Keratinocyte (primary cell): ENCODE data around the gene APBB1IP.

Experiments used
- EZH2 ChIP-seq: IDR thresholded peaks from one replicate; pipeline ENCODE4 v1.6.1; 2012; ENCODE audit warnings: inconsistent platforms, mild to moderate bottlenecking, low read length, moderate library complexity
- TF ChIP-seq, protein P1 (sequence below), 3 experiments: IDR thresholded peaks in 1 of 3; conservative IDR thresholded peaks in 1 of 3; optimal IDR thresholded peaks in 1 of 3; 2 replicates in 2 of 3; 3 replicates in 1 of 3; pipeline versions ENCODE3 to v1.5.1; 2011; ENCODE audit warnings: low read length in 3 of 3, mild to moderate bottlenecking in 3 of 3, moderate library complexity in 2 of 3, control low read depth in 1 of 3, inconsistent platforms in 1 of 3; ENCODE audit not compliant: insufficient read depth in 2 of 3; ENCODE audit errors: extremely low read depth in 1 of 3

DNA sequence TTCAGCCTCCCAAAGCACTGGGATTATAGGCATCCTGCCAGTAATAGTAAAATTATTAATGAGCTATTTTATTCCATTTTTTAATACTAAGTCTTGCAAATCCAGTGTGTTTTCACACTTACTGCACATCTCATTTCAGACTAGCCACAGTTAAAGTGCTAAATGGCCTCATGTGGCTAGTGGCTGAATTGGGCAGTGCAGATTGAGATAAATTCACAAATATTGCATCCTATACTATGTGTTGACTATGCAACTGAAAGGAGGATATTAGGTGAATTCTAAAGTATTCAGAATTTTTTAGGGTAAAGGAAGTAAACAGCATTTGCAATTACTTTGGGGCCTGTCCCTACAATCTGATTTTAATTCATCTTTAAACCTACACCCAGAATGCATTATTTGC, 10.2 kb downstream of the APBB1IP start:
- TF ChIP-seq, protein P1, sequence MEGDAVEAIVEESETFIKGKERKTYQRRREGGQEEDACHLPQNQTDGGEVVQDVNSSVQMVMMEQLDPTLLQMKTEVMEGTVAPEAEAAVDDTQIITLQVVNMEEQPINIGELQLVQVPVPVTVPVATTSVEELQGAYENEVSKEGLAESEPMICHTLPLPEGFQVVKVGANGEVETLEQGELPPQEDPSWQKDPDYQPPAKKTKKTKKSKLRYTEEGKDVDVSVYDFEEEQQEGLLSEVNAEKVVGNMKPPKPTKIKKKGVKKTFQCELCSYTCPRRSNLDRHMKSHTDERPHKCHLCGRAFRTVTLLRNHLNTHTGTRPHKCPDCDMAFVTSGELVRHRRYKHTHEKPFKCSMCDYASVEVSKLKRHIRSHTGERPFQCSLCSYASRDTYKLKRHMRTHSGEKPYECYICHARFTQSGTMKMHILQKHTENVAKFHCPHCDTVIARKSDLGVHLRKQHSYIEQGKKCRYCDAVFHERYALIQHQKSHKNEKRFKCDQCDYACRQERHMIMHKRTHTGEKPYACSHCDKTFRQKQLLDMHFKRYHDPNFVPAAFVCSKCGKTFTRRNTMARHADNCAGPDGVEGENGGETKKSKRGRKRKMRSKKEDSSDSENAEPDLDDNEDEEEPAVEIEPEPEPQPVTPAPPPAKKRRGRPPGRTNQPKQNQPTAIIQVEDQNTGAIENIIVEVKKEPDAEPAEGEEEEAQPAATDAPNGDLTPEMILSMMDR (optimal IDR thresholded peaks at IDR 0.05 in 1 of 3, IDR thresholded peaks at IDR 0.05 in 1 of 3, conservative IDR thresholded peaks at IDR 0.05 in 1 of 3; ENCODE audit: extremely low read depth in 1 of 3, insufficient read depth in 2 of 3, low read length in 3 of 3): no peak
- no peak for TF ChIP-seq EZH2
